HG02623 (cell line): ENCODE results near the gene CLPTM1L.

Experiments used
- ATAC-seq: cut with Tn5 transposase; IDR thresholded peaks from one replicate; pipeline ENCODE4 v1.9.1; 2021; ENCODE audit warnings: moderate library complexity; ENCODE audit not compliant: unreplicated experiment

CLPTM1L gene

GRCh38 chr5:1317921-1318565 is 26.9 kb downstream of the CLPTM1L start:
- no peak for ATAC-seq

GRCh38 chr5:1316588-1317340 is 28.1 kb downstream of the CLPTM1L start:
- no peak for ATAC-seq

DNA sequence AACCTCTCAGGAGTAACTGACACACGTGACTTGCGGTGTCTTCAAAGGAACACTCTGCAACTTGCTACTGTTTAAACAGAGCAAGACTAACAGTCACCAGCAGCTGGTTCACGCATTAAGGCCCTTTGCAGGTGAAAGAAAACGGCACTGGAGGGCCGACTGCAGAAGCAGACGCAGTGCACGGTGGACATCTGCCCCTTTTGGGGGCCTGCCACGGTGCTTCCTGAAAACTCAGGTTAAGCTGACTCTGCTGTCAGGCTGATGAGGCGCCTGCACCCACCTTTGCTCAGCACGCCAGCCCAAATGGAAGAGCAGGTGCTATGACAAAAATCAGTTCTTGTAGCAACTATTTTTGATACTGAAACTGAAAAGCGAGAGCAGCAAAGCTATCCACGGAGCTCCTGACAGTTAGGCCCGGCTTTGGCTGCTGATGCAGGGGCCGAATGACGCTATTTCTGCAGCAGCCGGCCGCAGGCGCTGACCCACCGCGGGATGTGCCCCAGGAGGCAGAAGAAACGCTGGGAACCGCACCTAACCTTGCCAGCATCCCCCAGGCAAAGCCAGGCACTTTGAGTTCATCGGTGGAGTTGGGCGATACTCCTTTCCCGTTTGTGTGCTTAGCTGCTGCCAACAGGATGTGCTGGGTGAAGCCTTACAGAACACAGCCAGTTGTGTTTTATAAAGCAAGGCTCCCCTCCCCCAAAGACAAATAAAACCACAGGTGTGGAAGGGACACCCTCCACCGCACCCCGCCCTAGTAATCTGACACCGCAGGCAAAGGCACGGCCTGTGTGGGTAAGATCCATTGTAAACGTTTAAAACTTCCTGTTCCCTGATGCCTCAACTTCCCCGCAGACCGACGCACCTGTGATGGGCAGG is 29.0 kb downstream of the CLPTM1L start:
- peak; percentile 48 for ATAC-seq

GRCh38 chr5:1315018-1315708 is 29.7 kb downstream of the CLPTM1L start:
- no peak for ATAC-seq

GRCh38 chr5:1314564-1314982 is 30.3 kb downstream of the CLPTM1L start:
- no peak for ATAC-seq

GRCh38 chr5:1312993-1313833 is 31.7 kb downstream of the CLPTM1L start:
- peak; percentile 65 for ATAC-seq

- ATAC-seq, result no peak
These were observed 32.7 kb downstream of the CLPTM1L start for GRCh38 chr5:1312206-1312605.

- no peak for ATAC-seq
These were observed 33.4 kb downstream of the CLPTM1L start for GRCh38 chr5:1311439-1312055.

GRCh38 chr5:1310118-1310517 is 34.8 kb downstream of the CLPTM1L start:
- no peak for ATAC-seq

DNA sequence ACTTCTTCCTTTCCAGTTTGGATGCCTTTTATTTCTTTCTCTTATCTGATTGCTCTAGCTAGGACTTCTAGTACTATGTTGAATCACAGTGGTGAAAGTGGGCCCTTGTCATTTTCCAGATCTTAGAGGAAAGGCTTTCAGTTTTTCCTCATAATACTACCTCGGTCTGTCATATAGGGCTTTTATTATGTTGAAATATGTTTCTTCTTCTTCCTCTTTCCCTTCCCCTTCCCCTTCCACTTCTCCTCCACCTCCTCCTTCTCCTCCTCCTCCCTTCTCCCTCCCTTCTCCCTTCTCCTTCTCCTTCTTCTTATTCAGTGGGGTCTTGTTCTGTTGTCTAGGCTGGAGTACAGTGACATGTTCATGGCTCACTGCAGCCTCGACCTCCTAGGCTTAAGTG is 40.9 kb downstream of the CLPTM1L start:
- ATAC-seq, result no peak

DNA sequence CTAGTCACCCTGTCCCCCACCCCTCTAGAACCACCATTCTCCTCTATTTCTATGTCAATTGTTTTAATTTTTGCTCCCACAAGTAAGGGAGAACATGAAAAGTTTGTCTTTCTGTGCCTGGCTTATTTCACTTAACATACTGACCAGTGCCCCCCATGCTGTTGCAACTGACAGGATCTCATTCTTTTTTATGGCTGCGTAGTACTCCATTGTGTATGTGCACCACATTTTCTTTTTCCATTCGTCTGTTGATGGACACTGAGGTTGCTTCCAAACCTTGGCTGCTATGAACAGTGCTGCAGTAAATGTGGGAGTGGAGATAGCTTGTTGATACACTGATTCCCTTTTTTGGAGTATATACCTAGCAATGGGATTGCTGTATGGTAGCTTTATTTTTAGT is 42.6 kb downstream of the CLPTM1L start:
- ATAC-seq, result no peak

GRCh38 chr5:1300581-1301083 is 44.3 kb downstream of the CLPTM1L start:
- ATAC-seq, result no peak

DNA sequence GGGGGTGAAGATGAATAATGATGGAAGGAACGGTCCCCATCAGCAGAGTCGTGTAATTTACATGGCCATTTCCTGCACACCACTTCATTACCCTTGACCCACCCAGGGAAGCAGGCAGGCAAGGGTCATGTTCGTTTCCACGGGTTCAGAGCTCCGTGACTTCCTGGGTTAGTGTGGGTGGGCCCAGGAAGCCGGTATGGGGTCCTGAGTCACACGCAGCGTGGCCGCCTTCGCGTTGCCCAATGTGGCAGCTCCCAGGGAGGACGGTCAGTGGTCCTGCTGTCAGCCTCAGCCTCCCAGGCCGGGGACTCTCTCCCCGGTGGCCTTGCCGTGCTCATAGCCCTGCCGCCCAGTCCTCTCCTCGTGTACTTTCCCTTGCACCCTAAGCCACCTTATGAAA is 44.9 kb downstream of the CLPTM1L start:
- no peak for ATAC-seq

- no peak for ATAC-seq
These were observed 45.4 kb downstream of the CLPTM1L start for GRCh38 chr5:1299511-1299850.

DNA sequence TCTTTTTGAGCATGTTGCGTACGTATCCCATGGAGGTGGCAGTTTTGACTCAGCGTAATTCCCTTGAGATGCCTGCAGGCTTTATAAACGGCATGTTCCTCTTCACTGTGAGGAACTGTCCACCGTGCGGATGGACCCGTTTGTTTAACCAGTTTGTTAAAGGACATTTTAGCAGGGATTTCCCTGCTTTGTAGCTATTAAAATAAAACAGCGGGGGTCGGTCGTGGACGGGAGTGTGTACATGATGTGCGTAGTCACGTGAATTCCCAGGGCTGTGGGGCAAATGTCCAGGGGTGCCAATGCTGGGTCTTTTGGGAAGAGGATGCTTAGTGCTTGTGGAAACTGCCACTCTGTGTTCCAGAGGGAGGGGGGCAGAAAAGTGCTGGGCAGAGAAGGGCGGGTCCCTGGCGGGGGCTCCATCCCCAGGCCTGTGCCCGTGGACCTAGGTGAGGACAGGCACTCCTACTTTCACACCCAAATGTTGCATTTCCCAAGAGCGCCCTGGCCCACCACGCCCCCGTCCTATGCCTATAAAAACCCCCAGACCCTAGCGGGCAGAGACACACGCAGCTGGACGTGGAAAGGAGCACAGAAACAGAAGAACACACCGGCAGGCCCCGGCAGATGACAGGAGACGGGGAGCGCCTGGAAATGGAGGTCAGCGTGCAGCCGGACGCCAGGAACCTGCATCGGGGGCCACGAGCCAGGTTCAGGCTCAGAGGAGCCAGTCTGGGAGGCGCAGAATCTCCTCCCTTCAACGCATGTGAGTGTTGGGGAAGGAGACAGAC is 46.0 kb downstream of the CLPTM1L start:
- ATAC-seq, result no peak

DNA sequence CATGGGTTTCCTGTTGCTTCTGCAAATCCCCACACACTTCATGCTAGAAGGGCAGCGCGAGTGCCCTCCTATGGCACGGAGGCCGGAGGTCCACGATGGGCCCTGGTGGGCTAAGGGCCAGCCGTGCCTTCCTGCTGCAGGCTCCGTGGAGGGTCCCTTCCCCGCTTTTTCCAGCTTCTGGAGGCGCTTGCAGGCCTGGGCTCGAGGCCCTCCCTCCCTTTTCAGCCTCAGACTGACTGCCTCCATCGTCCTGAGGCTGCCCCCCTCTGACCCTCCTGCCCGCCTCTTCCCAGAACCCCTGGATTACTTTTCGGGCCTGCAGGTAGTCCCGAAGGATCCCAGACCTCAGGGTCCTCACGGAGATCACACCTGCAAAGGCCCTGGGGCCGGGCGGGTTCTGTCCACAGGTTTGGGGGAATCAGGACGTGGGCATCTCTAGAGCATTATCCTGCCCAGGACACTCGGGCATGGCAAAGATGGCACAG is 46.8 kb downstream of the CLPTM1L start:
- ATAC-seq, result no peak

DNA sequence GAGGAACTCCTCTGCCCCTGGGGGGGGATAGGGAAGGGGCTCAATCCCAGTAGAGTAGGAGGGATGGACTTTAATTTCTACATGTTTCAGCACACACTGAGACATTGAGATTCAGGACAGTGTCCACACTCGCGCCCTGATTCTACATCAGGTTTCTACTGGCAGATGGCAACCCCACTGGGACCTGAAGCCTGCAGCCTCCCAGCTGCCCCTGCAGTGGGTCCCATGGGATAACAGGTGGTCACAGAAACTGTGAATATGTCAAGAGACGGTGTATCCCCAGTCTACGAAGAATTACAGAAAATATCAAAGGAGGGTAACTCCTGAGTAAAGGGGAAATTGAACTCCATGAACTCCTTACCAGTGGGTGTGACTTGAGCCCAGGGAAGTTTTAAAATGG is 47.7 kb downstream of the CLPTM1L start:
- ATAC-seq, result no peak

DNA sequence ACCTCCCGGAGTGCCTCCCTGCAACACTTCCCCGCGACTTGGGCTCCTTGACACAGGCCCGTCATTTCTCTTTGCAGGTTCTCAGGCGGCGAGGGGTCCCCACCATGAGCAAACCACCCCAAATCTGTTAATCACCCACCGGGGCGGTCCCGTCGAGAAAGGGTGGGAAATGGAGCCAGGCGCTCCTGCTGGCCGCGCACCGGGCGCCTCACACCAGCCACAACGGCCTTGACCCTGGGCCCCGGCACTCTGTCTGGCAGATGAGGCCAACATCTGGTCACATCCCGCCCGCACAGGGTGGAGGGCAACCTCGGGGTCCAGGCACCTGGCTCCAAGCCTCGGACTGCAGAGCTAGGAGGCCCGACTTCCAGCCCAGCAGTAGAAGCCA is 49.3 kb downstream of the CLPTM1L start:
- ATAC-seq, result no peak
